SK-N-SH treated with all-trans-retinoic acid at 6 μM for 48 hours (cell line): ENCODE data around the gene ZFP36.

Experiments used
- ATAC-seq: fragments of 200-7000 bp; cut with Tn5 transposase; 3 replicates; pipeline ENCODE4 v1.9.1; 2020; ENCODE audit warnings: mild to moderate bottlenecking, moderate library complexity
- ARNTL ChIP-seq: fragments of 450-650 bp; formaldehyde crosslinking; IDR thresholded peaks from 2 replicates; pipeline ENCODE4 v1.5.0; 2020; ENCODE audit warnings: low read depth, mild to moderate bottlenecking, moderate library complexity, borderline replicate concordance
- BACH2 ChIP-seq: fragments of 250-450 bp; sonication (Bioruptor Pico); IDR thresholded peaks from 2 replicates; pipeline ENCODE4 v1.9.0; 2021; ENCODE audit warnings: mild to moderate bottlenecking, borderline replicate concordance
- CREB5 ChIP-seq: fragments of 250-450 bp; sonication (Bioruptor Pico); IDR thresholded peaks from 2 replicates; pipeline ENCODE4 v1.5.1; 2020; ENCODE audit warnings: low read depth, mild to moderate bottlenecking, moderate library complexity
- CSDC2 ChIP-seq: fragments of 250-450 bp; sonication (Bioruptor Pico); IDR thresholded peaks from 2 replicates; pipeline ENCODE4 v1.5.0; 2020; ENCODE audit warnings: mild to moderate bottlenecking, moderate library complexity
- ESRRG ChIP-seq: fragments of 250-450 bp; sonication (Bioruptor Pico); IDR thresholded peaks from 2 replicates; pipeline ENCODE4 v1.6.1; 2021; ENCODE audit warnings: mild to moderate bottlenecking
- GLIS3 ChIP-seq: fragments of 250-450 bp; sonication (Bioruptor Pico); IDR thresholded peaks from 2 replicates; pipeline ENCODE4 v1.5.0; 2020; ENCODE audit warnings: mild to moderate bottlenecking, moderate library complexity
- ISL1 ChIP-seq: fragments of 250-450 bp; sonication (Bioruptor Pico); IDR thresholded peaks from 2 replicates; pipeline ENCODE4 v2.1.2; 2022; ENCODE audit warnings: mild to moderate bottlenecking, moderate library complexity
- OSR1 ChIP-seq: fragments of 250-450 bp; sonication (Bioruptor Pico); IDR thresholded peaks from 2 replicates; pipeline ENCODE4 v1.8.0; 2022; ENCODE audit warnings: moderate library complexity, mild to moderate bottlenecking, inconsistent platforms
- POU6F1 ChIP-seq: fragments of 250-450 bp; sonication (Bioruptor Pico); IDR thresholded peaks from 2 replicates; pipeline ENCODE4 v1.8.0; 2021; ENCODE audit warnings: low read depth, mild to moderate bottlenecking, moderate library complexity, borderline replicate concordance
- PPARA ChIP-seq: fragments of 250-450 bp; sonication (Bioruptor Pico); IDR thresholded peaks from 2 replicates; pipeline ENCODE4 v1.5.0; 2020; ENCODE audit warnings: mild to moderate bottlenecking, borderline replicate concordance
- RARB ChIP-seq: fragments of 250-450 bp; sonication (Bioruptor Pico); IDR thresholded peaks from 2 replicates; pipeline ENCODE4 v1.8.0; 2021; ENCODE audit warnings: mild to moderate bottlenecking, moderate library complexity
- SNAI2 ChIP-seq: fragments of 250-450 bp; sonication (Bioruptor Pico); IDR thresholded peaks from 2 replicates; pipeline ENCODE4 v1.5.0; 2020; ENCODE audit warnings: mild to moderate bottlenecking, moderate library complexity
- TCF4 ChIP-seq: fragments of 250-450 bp; sonication (Bioruptor Pico); IDR thresholded peaks from 2 replicates; pipeline ENCODE4 v1.8.0; 2021; ENCODE audit warnings: mild to moderate bottlenecking, moderate library complexity, borderline replicate concordance
- ZFP3 ChIP-seq: fragments of 250-450 bp; sonication (Bioruptor Pico); IDR thresholded peaks from 2 replicates; pipeline ENCODE4 v1.5.0; 2020; ENCODE audit warnings: mild to moderate bottlenecking, moderate library complexity
- ZFP30 ChIP-seq: fragments of 450-650 bp; formaldehyde crosslinking; IDR thresholded peaks from 2 replicates; pipeline ENCODE4 v1.5.0; 2022; ENCODE audit warnings: mild to moderate bottlenecking, moderate library complexity
- ZNF70 ChIP-seq: fragments of 450-650 bp; formaldehyde crosslinking; IDR thresholded peaks from 2 replicates; pipeline ENCODE4 v1.5.0; 2020; ENCODE audit warnings: mild to moderate bottlenecking, moderate library complexity
- ZNF8 ChIP-seq: fragments of 450-650 bp; formaldehyde crosslinking; IDR thresholded peaks from 2 replicates; pipeline ENCODE4 v1.5.0; 2020; ENCODE audit warnings: mild to moderate bottlenecking, moderate library complexity
- TF ChIP-seq, protein P1 (sequence below): fragments of 250-450 bp; sonication (Bioruptor Pico); IDR thresholded peaks from 2 replicates; pipeline ENCODE4 v1.8.0; 2020; ENCODE audit warnings: mild to moderate bottlenecking, moderate library complexity, borderline replicate concordance
- TF ChIP-seq, protein P2 (sequence below): fragments of 250-450 bp; sonication (Bioruptor Pico); IDR thresholded peaks from 2 replicates; pipeline ENCODE4 v1.5.1; 2021; ENCODE audit warnings: mild to moderate bottlenecking, moderate library complexity

The ZFP36 gene

GRCh38 chr19:39386557-39386956 lies 20.1 kb upstream of the ZFP36 start (continued):
- TF ChIP-seq, protein P1, sequence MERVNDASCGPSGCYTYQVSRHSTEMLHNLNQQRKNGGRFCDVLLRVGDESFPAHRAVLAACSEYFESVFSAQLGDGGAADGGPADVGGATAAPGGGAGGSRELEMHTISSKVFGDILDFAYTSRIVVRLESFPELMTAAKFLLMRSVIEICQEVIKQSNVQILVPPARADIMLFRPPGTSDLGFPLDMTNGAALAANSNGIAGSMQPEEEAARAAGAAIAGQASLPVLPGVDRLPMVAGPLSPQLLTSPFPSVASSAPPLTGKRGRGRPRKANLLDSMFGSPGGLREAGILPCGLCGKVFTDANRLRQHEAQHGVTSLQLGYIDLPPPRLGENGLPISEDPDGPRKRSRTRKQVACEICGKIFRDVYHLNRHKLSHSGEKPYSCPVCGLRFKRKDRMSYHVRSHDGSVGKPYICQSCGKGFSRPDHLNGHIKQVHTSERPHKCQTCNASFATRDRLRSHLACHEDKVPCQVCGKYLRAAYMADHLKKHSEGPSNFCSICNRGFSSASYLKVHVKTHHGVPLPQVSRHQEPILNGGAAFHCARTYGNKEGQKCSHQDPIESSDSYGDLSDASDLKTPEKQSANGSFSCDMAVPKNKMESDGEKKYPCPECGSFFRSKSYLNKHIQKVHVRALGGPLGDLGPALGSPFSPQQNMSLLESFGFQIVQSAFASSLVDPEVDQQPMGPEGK: no peak
- TF ChIP-seq RARB (CRISPR knock-in tag): no peak
- no peak for TF ChIP-seq ZNF8 (CRISPR knock-in tag)
- no peak for TF ChIP-seq SNAI2 (CRISPR knock-in tag)
- no peak for TF ChIP-seq GLIS3 (CRISPR knock-in tag)

DNA sequence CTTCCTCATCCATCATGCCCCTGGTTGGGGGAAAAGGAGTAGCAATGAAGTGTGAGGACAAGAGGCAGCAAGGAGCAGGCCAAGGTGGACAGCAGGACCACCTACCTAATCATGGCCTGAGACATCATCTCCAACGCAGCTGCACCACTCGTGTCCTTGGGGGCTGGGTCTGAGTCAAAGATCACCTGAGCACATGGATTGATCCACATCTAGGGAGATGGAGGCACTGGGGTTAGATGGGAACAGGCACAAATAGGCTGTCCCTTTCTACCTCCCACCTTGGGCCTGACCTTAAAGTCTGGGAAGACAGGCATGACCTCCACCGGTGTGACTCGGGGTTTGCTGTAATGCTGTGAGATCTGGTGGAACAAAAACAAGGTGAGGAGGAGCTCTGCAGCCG lies 18.0 kb upstream of the ZFP36 start:
- no peak for ATAC-seq
- TF ChIP-seq TCF4 (CRISPR knock-in tag) (no peak), ISL1 (CRISPR knock-in tag) (no peak), ZFP30 (no peak), ZFP3 (no peak), SNAI2 (CRISPR knock-in tag) (no peak), CSDC2 (CRISPR knock-in tag) (no peak), ZNF8 (CRISPR knock-in tag) (no peak), GLIS3 (CRISPR knock-in tag) (no peak), RARB (CRISPR knock-in tag) (no peak), ESRRG (CRISPR knock-in tag) (no peak), ZNF70 (CRISPR knock-in tag) (no peak), BACH2 (CRISPR knock-in tag) (no peak)
- TF ChIP-seq, protein P2, sequence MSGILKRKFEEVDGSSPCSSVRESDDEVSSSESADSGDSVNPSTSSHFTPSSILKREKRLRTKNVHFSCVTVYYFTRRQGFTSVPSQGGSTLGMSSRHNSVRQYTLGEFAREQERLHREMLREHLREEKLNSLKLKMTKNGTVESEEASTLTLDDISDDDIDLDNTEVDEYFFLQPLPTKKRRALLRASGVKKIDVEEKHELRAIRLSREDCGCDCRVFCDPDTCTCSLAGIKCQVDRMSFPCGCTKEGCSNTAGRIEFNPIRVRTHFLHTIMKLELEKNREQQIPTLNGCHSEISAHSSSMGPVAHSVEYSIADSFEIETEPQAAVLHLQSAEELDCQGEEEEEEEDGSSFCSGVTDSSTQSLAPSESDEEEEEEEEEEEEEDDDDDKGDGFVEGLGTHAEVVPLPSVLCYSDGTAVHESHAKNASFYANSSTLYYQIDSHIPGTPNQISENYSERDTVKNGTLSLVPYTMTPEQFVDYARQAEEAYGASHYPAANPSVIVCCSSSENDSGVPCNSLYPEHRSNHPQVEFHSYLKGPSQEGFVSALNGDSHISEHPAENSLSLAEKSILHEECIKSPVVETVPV: no peak
- TF ChIP-seq, all 23 proteins: peak for 0

GRCh38 chr19:39389631-39390414 lies 16.8 kb upstream of the ZFP36 start:
- TF ChIP-seq, protein P1: no peak
- no peak for TF ChIP-seq CREB5 (CRISPR knock-in tag)
- no peak for TF ChIP-seq ISL1 (CRISPR knock-in tag)
- no peak for TF ChIP-seq SNAI2 (CRISPR knock-in tag)
- no peak for TF ChIP-seq POU6F1 (CRISPR knock-in tag)
- TF ChIP-seq OSR1: no peak
- TF ChIP-seq ZNF8 (CRISPR knock-in tag): no peak
- no peak for TF ChIP-seq ESRRG (CRISPR knock-in tag)
- no peak for TF ChIP-seq ARNTL (CRISPR knock-in tag)
- no peak for TF ChIP-seq TCF4 (CRISPR knock-in tag)
- ATAC-seq: no peak

- ATAC-seq: no peak
- no peak for TF ChIP-seq PPARA (CRISPR knock-in tag)
- no peak for TF ChIP-seq ZNF8 (CRISPR knock-in tag)
- TF ChIP-seq ZFP3: no peak
- TF ChIP-seq CSDC2 (CRISPR knock-in tag): no peak
Measured at GRCh38 chr19:39390451-39390750, 16.2 kb upstream of the ZFP36 start.
